ENCODE results near the gene ADI1.
"Not testable (repeated sequence)": the region's sequence is repeated elsewhere in the genome, so short reads cannot be mapped to it uniquely, and the experiment has no call there.

Gene ADI1

GRCh38 chr2:3492475-3492787 is 26.9 kb downstream of the ADI1 start:
- not testable (repeated sequence) for DNase-seq

- DNase-seq, result no peak
Measured at GRCh38 chr2:3491716-3492474, 27.4 kb downstream of the ADI1 start.

- DNase-seq, result no peak
Measured at GRCh38 chr2:3491306-3491705, 28.0 kb downstream of the ADI1 start.

- no peak for DNase-seq
Measured at GRCh38 chr2:3490191-3491170, 28.9 kb downstream of the ADI1 start.

- no peak for DNase-seq
Measured at GRCh38 chr2:3489764-3490115, 29.6 kb downstream of the ADI1 start.

- peak; percentile 19 for DNase-seq
Measured at GRCh38 chr2:3488855-3489763, 30.2 kb downstream of the ADI1 start.

- DNase-seq, result peak; percentile 10
Measured at GRCh38 chr2:3488061-3488531, 31.2 kb downstream of the ADI1 start.

GRCh38 chr2:3487432-3487831 is 31.9 kb downstream of the ADI1 start:
- DNase-seq, result peak; percentile 25

- DNase-seq, result peak; percentile 15
Measured at GRCh38 chr2:3487028-3487425, 32.3 kb downstream of the ADI1 start.

- DNase-seq, result peak; percentile 16
Measured at GRCh38 chr2:3486047-3487027, 33.0 kb downstream of the ADI1 start.

- DNase-seq, result peak; percentile 31
Measured at GRCh38 chr2:3485166-3485565, 34.2 kb downstream of the ADI1 start.

- DNase-seq, result peak; percentile 11
Measured at GRCh38 chr2:3483986-3484960, 35.1 kb downstream of the ADI1 start.

- DNase-seq, result peak; percentile 69
Measured at GRCh38 chr2:3483227-3483985, 35.9 kb downstream of the ADI1 start.

- no peak for DNase-seq
Measured at GRCh38 chr2:3482363-3482821, 36.9 kb downstream of the ADI1 start.

- no peak for DNase-seq
Measured at GRCh38 chr2:3481736-3482362, 37.5 kb downstream of the ADI1 start.

GRCh38 chr2:3481011-3481400 is 38.3 kb downstream of the ADI1 start:
- DNase-seq, result no peak

GRCh38 chr2:3480352-3481010 is 38.9 kb downstream of the ADI1 start:
- DNase-seq, result no peak
